WTC11 (cell line): ENCODE results near the gene CELF4.

Experiments used
- ERG ChIP-seq: fragments of 250-450 bp; sonication (Bioruptor Pico); IDR thresholded peaks from 2 replicates; pipeline ENCODE4 v1.8.0; 2021; ENCODE audit warnings: mild to moderate bottlenecking
- FOXK1 ChIP-seq: sonication (generic); formaldehyde crosslinking; IDR thresholded peaks from 2 replicates; pipeline ENCODE4 v1.8.0; 2022; ENCODE audit warnings: mild to moderate bottlenecking, moderate library complexity, missing genetic modification reagents
- PRRX2 ChIP-seq: fragments of 250-450 bp; sonication (Bioruptor Pico); IDR thresholded peaks from 2 replicates; pipeline ENCODE4 v1.8.0; 2021; ENCODE audit warnings: mild to moderate bottlenecking
- SMAD3 ChIP-seq: sonication (generic); formaldehyde crosslinking; IDR thresholded peaks from 2 replicates; pipeline ENCODE4 v1.8.0; 2022; ENCODE audit warnings: missing genetic modification reagents, mild to moderate bottlenecking, borderline replicate concordance
- TEAD1 ChIP-seq: sonication (generic); formaldehyde crosslinking; IDR thresholded peaks from 2 replicates; pipeline ENCODE4 v1.8.0; 2022; ENCODE audit warnings: mild to moderate bottlenecking, missing genetic modification reagents
- TF ChIP-seq, protein P1 (sequence below): fragments of 200-600 bp; IDR thresholded peaks from 2 replicates; pipeline ENCODE4 v1.8.0; 2022; ENCODE audit warnings: antibody characterized with exemption

DNA sequence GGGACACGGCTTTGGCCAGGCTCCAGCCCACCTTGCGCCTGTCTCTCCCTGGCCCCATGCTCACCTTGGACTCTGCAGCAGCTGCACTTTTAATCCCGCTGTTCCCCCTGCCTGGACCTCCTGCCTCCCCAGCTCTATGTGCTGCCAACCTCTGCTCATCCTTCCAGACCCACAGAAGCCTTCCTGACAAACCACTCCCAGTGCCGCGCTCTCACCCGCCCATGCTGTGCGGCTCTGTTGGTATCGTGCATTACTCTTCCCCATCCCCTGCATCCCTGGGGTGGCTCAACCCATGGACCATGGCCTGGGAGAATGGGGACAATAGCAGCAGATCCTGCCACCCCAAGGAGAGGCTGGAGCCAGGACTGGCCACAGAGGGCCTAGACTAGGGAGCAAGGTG lies 303.6 kb downstream of the CELF4 start:
- TF ChIP-seq SMAD3 (CRISPR knock-in tag) (no peak), PRRX2 (CRISPR knock-in tag) (no peak), ERG (CRISPR knock-in tag) (no peak), FOXK1 (CRISPR knock-in tag) (no peak), TEAD1 (CRISPR knock-in tag) (no peak)
- TF ChIP-seq, protein P1, sequence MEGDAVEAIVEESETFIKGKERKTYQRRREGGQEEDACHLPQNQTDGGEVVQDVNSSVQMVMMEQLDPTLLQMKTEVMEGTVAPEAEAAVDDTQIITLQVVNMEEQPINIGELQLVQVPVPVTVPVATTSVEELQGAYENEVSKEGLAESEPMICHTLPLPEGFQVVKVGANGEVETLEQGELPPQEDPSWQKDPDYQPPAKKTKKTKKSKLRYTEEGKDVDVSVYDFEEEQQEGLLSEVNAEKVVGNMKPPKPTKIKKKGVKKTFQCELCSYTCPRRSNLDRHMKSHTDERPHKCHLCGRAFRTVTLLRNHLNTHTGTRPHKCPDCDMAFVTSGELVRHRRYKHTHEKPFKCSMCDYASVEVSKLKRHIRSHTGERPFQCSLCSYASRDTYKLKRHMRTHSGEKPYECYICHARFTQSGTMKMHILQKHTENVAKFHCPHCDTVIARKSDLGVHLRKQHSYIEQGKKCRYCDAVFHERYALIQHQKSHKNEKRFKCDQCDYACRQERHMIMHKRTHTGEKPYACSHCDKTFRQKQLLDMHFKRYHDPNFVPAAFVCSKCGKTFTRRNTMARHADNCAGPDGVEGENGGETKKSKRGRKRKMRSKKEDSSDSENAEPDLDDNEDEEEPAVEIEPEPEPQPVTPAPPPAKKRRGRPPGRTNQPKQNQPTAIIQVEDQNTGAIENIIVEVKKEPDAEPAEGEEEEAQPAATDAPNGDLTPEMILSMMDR = no peak
